Naive thymus-derived CD4-positive, alpha-beta T cell (primary cell): ENCODE data around the gene APOA4. TPM values are rescaled to one million over a fixed set of nuclear protein-coding genes. Genes with fewer than 3 reads are reported as not detected.

ENCODE experiments used
- ATAC-seq: fragments of 150-1000 bp; cut with Tn5 transposase; 2 replicates; pipeline ENCODE4 v1.10.0; 2021; ENCODE audit warnings: mild to moderate bottlenecking, moderate library complexity
- CTCF ChIA-PET: fragments of 350-600 bp; sonication (Branson Sonifier 250); formaldehyde crosslinking; loops from one replicate; lab custom pipeline; 2021; ENCODE audit warnings: antibody characterized with exemption; lab: Charles Lee
- POLR2A ChIA-PET: fragments of 350-600 bp; sonication (Branson Sonifier 250); formaldehyde crosslinking; loops from one replicate; lab custom pipeline; 2021; ENCODE audit warnings: antibody characterized with exemption, inconsistent platforms; lab: Charles Lee
- DNase-seq, 9 donors: peaks; one replicate each; pipeline versions ENCODE4 v3.0.0 to v3.0.0-alpha.2; 2020 to 2022; ENCODE audit warnings: mixed read lengths in 1 of 9
- H3K27ac ChIP-seq: one replicate; pipeline ENCODE4 v1.7.0; 2013; ENCODE audit warnings: mild to moderate bottlenecking, low read depth, low read length, moderate library complexity
- H3K27me3 ChIP-seq, 2 donors: one replicate each; pipeline ENCODE4 v1.7.0; 2013; ENCODE audit warnings: low read length in 2 of 2, mild to moderate bottlenecking in 2 of 2, moderate library complexity in 2 of 2; ENCODE audit not compliant: control insufficient read depth in 2 of 2, insufficient read depth in 2 of 2
- H3K36me3 ChIP-seq, 3 experiments: 1 replicate in 2 of 3; 2 replicates in 1 of 3; pipeline ENCODE4 v1.7.0; 2013; ENCODE audit warnings: low read length in 3 of 3, mild to moderate bottlenecking in 3 of 3, moderate library complexity in 1 of 3; ENCODE audit not compliant: insufficient read depth in 3 of 3, control insufficient read depth in 2 of 3
- H3K4me1 ChIP-seq, 2 donors: one replicate each; pipeline ENCODE4 v1.7.0; 2013; ENCODE audit warnings: low read length in 2 of 2, mild to moderate bottlenecking in 2 of 2, moderate library complexity in 1 of 2; ENCODE audit not compliant: control insufficient read depth in 2 of 2, insufficient read depth in 2 of 2
- H3K4me3 ChIP-seq: 2 replicates; pipeline ENCODE4 v1.7.0; 2013; ENCODE audit warnings: mild to moderate bottlenecking, low read length
- H3K9me3 ChIP-seq, 3 experiments: 1 replicate in 2 of 3; 2 replicates in 1 of 3; pipeline ENCODE4 v1.7.0; 2013; ENCODE audit warnings: low read length in 3 of 3; ENCODE audit not compliant: control insufficient read depth in 2 of 3
- H3K27ac Mint-ChIP-seq, 9 donors: one replicate each; pipeline ENCODE4 v1.8.0; 2020 to 2022; ENCODE audit warnings: mixed read lengths in 9 of 9, mild to moderate bottlenecking in 8 of 9, moderate library complexity in 5 of 9, inconsistent platforms in 2 of 9
- H3K27me3 Mint-ChIP-seq, 5 donors: one replicate each; pipeline ENCODE4 v1.8.0; 2021 to 2022; ENCODE audit warnings: mixed read lengths in 5 of 5, mild to moderate bottlenecking in 1 of 5
- H3K36me3 Mint-ChIP-seq, 5 donors: one replicate each; pipeline ENCODE4 v1.8.0; 2020 to 2022; ENCODE audit warnings: mixed read lengths in 5 of 5, mild to moderate bottlenecking in 3 of 5, inconsistent platforms in 1 of 5
- H3K4me1 Mint-ChIP-seq, 7 donors: one replicate each; pipeline ENCODE4 v1.8.0; 2020 to 2022; ENCODE audit warnings: mixed read lengths in 7 of 7, mild to moderate bottlenecking in 3 of 7, inconsistent platforms in 1 of 7
- H3K4me3 Mint-ChIP-seq, 10 donors: one replicate each; pipeline ENCODE4 v1.8.0; 2020 to 2022; ENCODE audit warnings: mild to moderate bottlenecking in 10 of 10, mixed read lengths in 10 of 10, moderate library complexity in 6 of 10, inconsistent platforms in 2 of 10
- H3K9me3 Mint-ChIP-seq, 11 donors: one replicate each; pipeline ENCODE4 v1.8.0; 2020 to 2022; ENCODE audit warnings: mixed read lengths in 11 of 11, mild to moderate bottlenecking in 4 of 11, inconsistent platforms in 1 of 11, moderate library complexity in 1 of 11
- intact Hi-C, 2 donors: fragments of 100-400 bp; cut with micrococcal nuclease; formaldehyde crosslinking; loops; one replicate each; pipeline ENCODE4 v1.15.1; 2023
- polyA plus RNA-seq, 2 donors: library from polyadenylated mRNA; unstranded; fragments of 300-500 nt; fragmentation: Illumina TruSeq; gene quantifications; one replicate each; pipeline ENCODE4 v1.2.3, GENCODE V29; 2021
- total RNA-seq, 6 experiments: library from RNA in 5 of 6; stranded (reverse) in 5 of 6; gene quantifications; 1 replicate in 5 of 6; 2 replicates in 1 of 6; pipeline ENCODE4 v1.2.3 and lab custom pipeline; 2021 to 2026

APOA4 gene
- total and polyA plus RNA-seq, 7 experiments from 2014 or later: not detected

DNA sequence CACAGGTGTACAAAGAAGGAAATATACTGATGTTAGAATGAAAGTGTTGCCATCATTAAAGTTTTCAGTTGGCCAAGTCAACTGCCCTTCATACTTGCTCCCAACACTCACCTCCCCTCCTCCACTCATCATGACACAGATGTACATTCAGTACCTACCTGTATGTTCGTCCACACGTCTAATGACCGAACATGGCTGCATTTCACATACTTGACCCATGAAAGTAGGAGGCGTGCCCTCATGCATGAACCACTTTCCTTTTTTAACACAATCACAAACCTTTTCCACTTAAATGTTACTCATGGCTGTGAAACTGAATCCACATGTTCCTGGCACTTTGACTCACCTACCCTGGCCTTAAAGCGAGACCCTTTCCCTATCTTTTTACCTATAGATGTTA is 47.1 kb downstream of the APOA4 start:
- H3K4me3 Mint-ChIP-seq: no peak overlapping the region
- intact Hi-C loops: no loop called here
- H3K4me1 ChIP-seq: peaks cover 15 to 17% of the 10 kb centered on the region in 2 donors
- H3K27ac Mint-ChIP-seq: peak overlapping the region in 4 of 9 donors; percentile 15 to 66 (median 28)
- peaks cover 10 to 39% (median 29%) of the 10 kb centered on the region in 3 experiments for H3K36me3 ChIP-seq
- peaks cover 18 to 58% (median 35%) of the 10 kb centered on the region in 7 donors for H3K4me1 Mint-ChIP-seq
- H3K4me3 ChIP-seq: no peak overlapping the region
- no peaks in the 10 kb centered on the region for H3K27me3 Mint-ChIP-seq
- no peaks in the 10 kb centered on the region for H3K9me3 ChIP-seq
- H3K27me3 ChIP-seq: no peaks in the 10 kb centered on the region
- CTCF ChIA-PET: interaction anchor here (0.6 kb wide), 1 partner anchor 141 kb away, joined by 5 read pairs; no protein-coding TSS in a partner anchor
- no peak for DNase-seq
- peaks cover 0 to 5% (median 0%) of the 10 kb centered on the region in 11 donors for H3K9me3 Mint-ChIP-seq
- POLR2A ChIA-PET: interaction anchor here (0.6 to 5.2 kb wide), 3 partner anchors 10 to 544 kb away, joined by 3 to 49 read pairs (median 5); partner anchors contain the start of gene ZPR1
- no peak for ATAC-seq
- peaks cover 13 to 38% (median 27%) of the 10 kb centered on the region in 5 donors for H3K36me3 Mint-ChIP-seq
- H3K27ac ChIP-seq: no peak overlapping the region

DNA sequence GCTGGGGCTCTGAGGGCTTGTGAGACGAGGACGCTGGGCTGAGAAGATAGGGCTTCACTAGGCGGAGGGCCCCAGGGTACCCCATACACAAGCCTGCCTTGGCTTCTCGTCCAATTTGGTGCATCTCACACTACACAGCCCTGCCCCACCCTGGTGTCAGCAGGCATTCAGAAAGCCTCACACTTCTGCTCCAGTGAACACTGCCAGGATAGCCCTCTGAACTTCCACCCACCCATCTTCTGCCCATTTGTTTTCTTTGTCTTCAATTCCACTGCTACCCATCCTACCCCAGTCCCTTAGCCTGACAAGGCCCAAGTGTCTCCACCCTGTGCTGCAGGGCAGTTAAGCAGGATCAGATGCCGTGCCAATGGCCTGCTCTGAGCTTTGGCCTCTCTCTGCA is 48.4 kb downstream of the APOA4 start:
- peaks cover 19 to 20% of the 10 kb centered on the region in 2 donors for H3K4me1 ChIP-seq
- H3K27ac Mint-ChIP-seq: peak overlapping the region in 7 of 9 donors; percentile 30 to 96 (median 54)
- H3K4me3 ChIP-seq: no peak overlapping the region
- H3K27me3 Mint-ChIP-seq: no peaks in the 10 kb centered on the region
- no peak overlapping the region for H3K27ac ChIP-seq
- no peaks in the 10 kb centered on the region for H3K27me3 ChIP-seq
- no peaks in the 10 kb centered on the region for H3K9me3 ChIP-seq
- intact Hi-C loops: loop anchor here (5.0 kb wide), 2 partner anchors 78 to 553 kb away; partner anchors contain the start of gene CEP164 (in 2 of the 2)
- ATAC-seq: no peak
- ChIA-PET POLR2A (interaction anchor here (0.5 to 5.2 kb wide), 4 partner anchors 13 to 374 kb away, joined by 3 to 49 read pairs (median 6); partner anchors contain the start of gene ZPR1), CTCF (interaction anchor here (0.6 to 0.9 kb wide), 2 partner anchors 61 to 452 kb away, joined by 3 read pairs; no protein-coding TSS in a partner anchor)
- peaks cover 14 to 36% (median 25%) of the 10 kb centered on the region in 5 donors for H3K36me3 Mint-ChIP-seq
- peaks cover 22 to 60% (median 37%) of the 10 kb centered on the region in 7 donors for H3K4me1 Mint-ChIP-seq
- peak overlapping the region in 4 of 10 donors; percentile 9 to 60 (median 32) for H3K4me3 Mint-ChIP-seq
- peaks cover 0 to 4% (median 0%) of the 10 kb centered on the region in 11 donors for H3K9me3 Mint-ChIP-seq
- H3K36me3 ChIP-seq: peaks cover 4 to 28% (median 23%) of the 10 kb centered on the region in 3 experiments
- DNase-seq: no peak

DNA sequence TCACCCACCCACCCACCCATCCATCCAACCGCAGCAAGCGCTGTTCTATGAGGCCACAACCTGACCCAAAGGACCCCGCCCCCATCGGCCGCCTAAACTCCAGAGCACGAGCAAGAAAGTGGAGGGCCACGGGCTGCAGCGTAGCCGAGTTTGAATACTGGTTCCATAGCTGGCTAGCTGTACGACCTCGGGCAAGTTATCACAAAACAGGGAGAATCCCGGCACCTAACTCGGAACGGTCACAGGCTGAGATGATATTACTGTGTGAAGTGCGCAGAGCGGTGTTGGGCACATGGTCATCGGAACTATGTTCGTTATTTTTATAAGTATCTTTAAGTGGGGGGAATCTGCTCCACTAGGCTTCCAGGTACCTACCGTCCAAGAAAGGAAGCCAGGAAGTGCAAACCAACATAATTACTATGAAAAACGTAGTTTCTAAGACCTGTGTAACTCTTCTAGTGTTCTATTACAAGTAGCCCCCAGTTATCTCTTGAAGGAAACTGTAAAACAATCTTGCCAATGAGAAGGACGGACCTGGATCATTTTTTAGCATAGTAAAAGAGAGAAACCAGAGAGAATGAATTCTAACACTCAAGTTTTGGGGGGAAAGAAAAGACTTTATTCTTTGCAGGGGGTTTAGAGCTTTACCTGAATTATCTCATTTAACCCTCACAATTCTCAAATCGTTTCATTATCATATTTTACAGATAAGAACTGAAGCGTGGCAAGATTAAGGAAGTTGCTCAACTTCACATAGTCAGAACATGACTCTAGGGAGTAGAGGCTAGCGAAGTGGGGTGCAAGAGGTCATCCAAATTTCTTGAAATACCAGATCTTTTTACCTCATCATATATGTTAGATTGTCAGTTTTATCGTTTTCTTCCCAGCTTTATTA is 49.7 kb downstream of the APOA4 start:
- POLR2A ChIA-PET: interaction anchor here (0.5 to 5.2 kb wide), 13 partner anchors 9 to 491 kb away, joined by 3 to 49 read pairs (median 6); partner anchors contain the start of genes APOA5, PCSK7, SIK3 and ZPR1
- Mint-ChIP-seq H3K4me1 (peaks cover 25 to 53% (median 44%) of the 10 kb centered on the region in 7 donors), H3K36me3 (peaks cover 10 to 25% (median 19%) of the 10 kb centered on the region in 5 donors), H3K4me3 (peak overlapping the region; percentile 86 to 99 (median 96)), H3K9me3 (peaks cover 0 to 4% (median 0%) of the 10 kb centered on the region in 11 donors), H3K27ac (peak overlapping the region; percentile 92 to 99 (median 97)), H3K27me3 (no peaks in the 10 kb centered on the region)
- H3K4me1 ChIP-seq: peaks cover 19 to 20% of the 10 kb centered on the region in 2 donors
- CTCF ChIA-PET: interaction anchor here (0.6 to 1.9 kb wide), 3 partner anchors 11 to 62 kb away, joined by 3 to 9 read pairs (median 3); no protein-coding TSS in a partner anchor
- no peaks in the 10 kb centered on the region for H3K9me3 ChIP-seq
- H3K27ac ChIP-seq: peak overlapping the region; percentile 93
- H3K36me3 ChIP-seq: peaks cover 4 to 23% (median 11%) of the 10 kb centered on the region in 3 experiments
- no peaks in the 10 kb centered on the region for H3K27me3 ChIP-seq
- no peak for ATAC-seq
- intact Hi-C loops: loop anchor here (1.0 to 5.0 kb wide), 13 partner anchors 15 to 554 kb away; partner anchors contain the start of genes CEP164 (in 2 of the 2), PCSK7 (in 2 of the 2), RNF214 (in 2 of the 2) and SIDT2 (in 2 of the 2)
- H3K4me3 ChIP-seq: peak overlapping the region; percentile 80
- no peak for DNase-seq

DNA sequence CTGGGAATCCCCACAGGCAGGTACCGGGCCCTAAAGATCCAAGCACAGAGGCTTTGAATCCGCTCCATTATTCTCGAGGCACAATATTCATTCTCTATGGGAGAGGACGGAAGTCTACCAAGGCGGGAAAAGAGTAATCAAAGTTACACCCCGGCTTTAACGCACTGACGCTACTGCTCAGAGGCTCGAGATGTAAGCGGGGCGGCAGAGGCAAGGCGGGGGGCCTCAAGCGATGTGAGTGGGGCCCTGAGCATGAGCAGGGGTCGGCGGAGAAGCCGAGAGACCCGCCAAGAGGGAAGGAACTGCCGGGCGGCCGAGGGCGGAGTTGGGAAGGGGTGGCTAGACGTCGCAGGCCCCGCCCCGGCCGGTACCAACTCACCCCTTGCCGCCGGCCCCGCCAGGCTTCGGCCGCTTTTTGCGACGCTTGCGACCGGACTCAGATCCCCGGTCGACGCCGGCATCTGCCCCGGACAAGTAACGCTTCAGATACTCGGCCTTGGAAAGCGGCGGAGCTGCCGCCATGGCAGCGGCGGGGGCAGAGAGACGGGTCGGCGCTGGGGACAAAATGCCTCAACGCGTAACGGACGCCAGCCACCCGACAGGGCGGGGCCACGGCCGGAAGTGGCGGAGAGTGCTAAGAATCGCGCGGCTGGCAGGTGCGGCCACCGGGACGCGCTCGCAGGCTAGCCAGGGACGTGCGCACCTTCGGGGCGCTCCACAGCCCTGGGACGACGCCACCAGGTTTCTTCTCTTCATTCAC is 50.5 kb downstream of the APOA4 start, which contains the start of gene BUD13:
Gene BUD13, minus strand, starts transcription at position 545 of the 760 bp plus-strand sequence. Its CDS starts 23 bp downstream, at position 522.
- peak; percentile 97 for ATAC-seq
- CTCF ChIA-PET: interaction anchor here (1.4 to 1.9 kb wide), 2 partner anchors 14 to 63 kb away, joined by 3 to 9 read pairs; no protein-coding TSS in a partner anchor
- DNase-seq: peak; percentile 89 to 98 (median 93)
- Histone ChIP-seq H3K27ac (peak within 1 kb of the TSS; percentile 93), H3K4me1 (peaks cover 19 to 20% of the 10 kb centered on the region in 2 donors), H3K4me3 (peak within 1 kb of the TSS; percentile 94), H3K27me3 (no peaks in the 10 kb centered on the region), H3K9me3 (no peaks in the 10 kb centered on the region), H3K36me3 (peaks cover 0 to 15% (median 5%) of the 10 kb centered on the region in 3 experiments)
- Mint-ChIP-seq H3K4me3 (peak within 1 kb of the TSS; percentile 86 to 99 (median 96)), H3K9me3 (peaks cover 0 to 4% (median 0%) of the 10 kb centered on the region in 11 donors), H3K27me3 (no peaks in the 10 kb centered on the region), H3K4me1 (peaks cover 25 to 53% (median 44%) of the 10 kb centered on the region in 7 donors), H3K27ac (peak within 1 kb of the TSS; percentile 92 to 99 (median 97)), H3K36me3 (peaks cover 3 to 18% (median 13%) of the 10 kb centered on the region in 5 donors)
- POLR2A ChIA-PET: interaction anchor here (0.5 to 5.2 kb wide), 8 partner anchors 8 to 492 kb away, joined by 3 to 49 read pairs (median 8); partner anchors contain the start of genes APOA5, PCSK7, SIDT2 and SIK3
- intact Hi-C loops: loop anchor here (1.0 to 5.0 kb wide), 13 partner anchors 16 to 555 kb away; partner anchors contain the start of genes CEP164 (in 2 of the 2), PCSK7 (in 2 of the 2), RNF214 (in 2 of the 2) and SIDT2 (in 2 of the 2)

DNA sequence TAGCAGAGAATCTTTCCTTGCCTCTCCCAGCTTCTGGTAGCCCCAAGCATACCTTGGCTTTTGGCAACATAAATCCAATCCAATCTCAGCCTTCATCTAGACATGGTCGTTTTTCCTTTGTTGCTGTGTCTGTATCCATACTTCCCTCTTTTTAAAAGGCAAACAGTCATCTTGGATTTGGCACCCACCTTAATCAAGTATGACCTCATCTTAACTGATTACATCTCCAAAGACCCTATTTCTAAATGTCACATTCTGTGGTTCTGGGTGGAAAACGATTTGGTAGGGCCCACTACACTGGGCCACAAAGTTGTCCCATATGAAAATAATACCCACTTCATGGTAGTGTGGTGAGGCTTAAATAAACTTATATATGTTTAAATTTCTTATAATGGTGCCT is 51.2 kb downstream of the APOA4 start:
- H3K36me3 ChIP-seq: peaks cover 0 to 12% (median 3%) of the 10 kb centered on the region in 3 experiments
- peak overlapping the region; percentile 94 for H3K4me3 ChIP-seq
- Mint-ChIP-seq H3K4me3 (peak overlapping the region; percentile 86 to 99 (median 96)), H3K27ac (peak overlapping the region in 8 of 9 donors; percentile 92 to 99 (median 96)), H3K9me3 (peaks cover 0 to 4% (median 0%) of the 10 kb centered on the region in 11 donors), H3K27me3 (no peaks in the 10 kb centered on the region), H3K36me3 (peaks cover 3 to 16% (median 12%) of the 10 kb centered on the region in 5 donors), H3K4me1 (peaks cover 25 to 52% (median 43%) of the 10 kb centered on the region in 7 donors)
- H3K27ac ChIP-seq: peak overlapping the region; percentile 93
- peaks cover 19 to 20% of the 10 kb centered on the region in 2 donors for H3K4me1 ChIP-seq
- DNase-seq: no peak
- H3K9me3 ChIP-seq: no peaks in the 10 kb centered on the region
- ChIA-PET POLR2A (interaction anchor here (0.9 to 5.2 kb wide), 6 partner anchors 8 to 407 kb away, joined by 3 to 49 read pairs (median 6); partner anchors contain the start of genes APOA5, SIDT2 and ZPR1), CTCF (interaction anchor here (1.4 kb wide), 1 partner anchor 19 kb away, joined by 12 read pairs; the partner anchor contains the start of gene APOA5)
- intact Hi-C loops: loop anchor here (1.0 to 5.0 kb wide), 7 partner anchors 64 to 555 kb away; partner anchors contain the start of genes CEP164 (in 2 of the 2), PCSK7 (in 1 of the 2), RNF214 (in 1 of the 2) and SIDT2 (in 1 of the 2)
- H3K27me3 ChIP-seq: no peaks in the 10 kb centered on the region
- no peak for ATAC-seq
